Stimulated activated CD8-positive, alpha-beta memory T cell treated with anti-CD3 and anti-CD28 coated beads, Interleukin-4, amount 100 ng/mL, for 24 hours (primary cell): ENCODE data around the gene BEAN1.

ENCODE experiments used
- DNase-seq: peaks from one replicate; pipeline ENCODE4 v3.0.0-alpha.2; 2020; ENCODE audit warnings: low read depth

The BEAN1 gene

GRCh38 chr16:66395806-66396555 is 31.1 kb upstream of the BEAN1 start:
- no peak for DNase-seq

DNA sequence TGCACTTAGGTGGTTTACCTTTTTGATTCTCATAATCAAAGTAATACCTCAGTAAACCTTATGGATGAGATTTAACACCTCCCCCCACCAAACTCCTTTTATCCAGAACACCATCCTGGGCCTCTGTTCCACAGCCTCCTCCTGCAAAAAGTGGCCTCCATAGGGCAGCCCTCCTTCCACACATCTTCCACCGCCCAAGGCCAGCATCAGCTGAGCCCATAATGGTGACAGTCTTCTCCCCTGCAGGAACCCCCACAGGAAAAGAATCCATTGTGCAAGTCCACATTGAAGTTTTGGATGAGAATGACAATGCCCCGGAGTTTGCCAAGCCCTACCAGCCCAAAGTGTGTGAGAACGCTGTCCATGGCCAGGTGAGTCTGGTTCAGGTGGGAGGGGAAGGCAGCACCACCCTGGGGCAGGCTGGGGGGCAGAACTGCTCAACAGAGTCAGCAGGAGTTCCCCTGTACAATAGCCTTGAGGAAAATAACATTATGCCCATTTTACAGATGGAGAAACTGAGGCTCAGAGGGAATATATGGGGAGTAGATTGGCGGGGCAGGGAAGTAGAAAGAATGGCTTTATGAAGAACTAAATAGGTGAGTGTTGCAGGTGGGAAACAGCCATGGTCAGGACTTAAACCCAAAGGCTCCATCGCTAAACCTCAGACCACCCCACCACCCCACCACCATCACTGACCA is 29.2 kb upstream of the BEAN1 start:
- no peak for DNase-seq

- no peak for DNase-seq
These were observed 28.1 kb upstream of the BEAN1 start for GRCh38 chr16:66399031-66399430.

- DNase-seq, result no peak
These were observed 27.2 kb upstream of the BEAN1 start for GRCh38 chr16:66399930-66400329.

DNA sequence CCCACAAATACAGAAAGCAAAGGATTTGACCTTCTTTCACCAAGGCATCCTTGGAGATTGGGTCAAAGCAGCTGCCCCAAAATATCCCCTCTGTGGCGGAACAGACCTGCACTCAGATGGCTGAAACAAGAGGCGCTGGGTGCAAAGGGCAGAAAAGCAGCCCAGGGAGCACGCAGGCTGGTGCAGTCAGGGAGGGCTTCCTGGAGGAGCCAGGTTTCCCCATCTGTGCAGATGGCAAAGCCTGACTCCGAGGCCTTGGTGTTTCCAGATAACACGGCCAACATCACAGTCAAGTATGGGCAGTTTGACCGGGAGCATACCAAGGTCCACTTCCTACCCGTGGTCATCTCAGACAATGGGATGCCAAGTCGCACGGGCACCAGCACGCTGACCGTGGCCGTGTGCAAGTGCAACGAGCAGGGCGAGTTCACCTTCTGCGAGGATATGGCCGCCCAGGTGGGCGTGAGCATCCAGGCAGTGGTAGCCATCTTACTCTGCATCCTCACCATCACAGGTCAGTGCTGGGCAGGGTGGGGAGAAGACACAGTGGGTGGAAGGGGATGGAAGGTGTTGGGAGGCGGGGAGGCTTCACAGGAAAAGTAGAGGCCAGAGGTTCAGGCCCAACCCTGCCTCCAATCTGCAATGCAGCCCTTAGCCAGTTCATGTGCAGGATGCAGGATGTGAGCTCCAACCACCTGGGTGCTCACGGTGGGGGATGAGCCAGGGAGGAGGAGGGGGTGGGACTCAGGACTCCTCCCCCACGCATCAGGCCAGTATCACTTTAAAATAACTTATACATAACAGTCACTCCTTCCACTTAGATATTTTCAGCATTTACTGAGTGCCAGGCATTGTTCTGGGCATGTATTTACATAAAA is 26.4 kb upstream of the BEAN1 start:
- no peak for DNase-seq

DNA sequence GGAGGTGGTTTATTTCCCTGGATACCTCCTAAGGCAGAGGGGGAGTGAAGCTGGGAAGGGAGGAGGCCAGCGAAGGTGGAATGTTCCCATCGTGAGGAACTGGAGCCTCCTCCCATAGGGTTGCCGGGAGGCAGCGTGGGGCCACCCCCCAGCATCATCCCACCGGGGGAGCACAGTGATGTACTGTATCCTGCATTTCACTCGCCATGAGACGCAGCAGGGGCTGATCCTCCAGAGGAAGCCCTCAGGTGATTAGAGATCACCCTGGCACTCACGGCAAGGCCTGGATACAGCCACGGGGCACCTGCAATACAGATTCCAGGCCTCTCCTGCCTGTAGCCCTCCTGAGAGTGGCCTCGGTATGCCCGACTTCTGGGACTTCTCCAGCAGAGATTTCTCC is 25.5 kb upstream of the BEAN1 start:
- DNase-seq, result no peak

- no peak for DNase-seq
These were observed 24.9 kb upstream of the BEAN1 start for GRCh38 chr16:66402166-66402565.

DNA sequence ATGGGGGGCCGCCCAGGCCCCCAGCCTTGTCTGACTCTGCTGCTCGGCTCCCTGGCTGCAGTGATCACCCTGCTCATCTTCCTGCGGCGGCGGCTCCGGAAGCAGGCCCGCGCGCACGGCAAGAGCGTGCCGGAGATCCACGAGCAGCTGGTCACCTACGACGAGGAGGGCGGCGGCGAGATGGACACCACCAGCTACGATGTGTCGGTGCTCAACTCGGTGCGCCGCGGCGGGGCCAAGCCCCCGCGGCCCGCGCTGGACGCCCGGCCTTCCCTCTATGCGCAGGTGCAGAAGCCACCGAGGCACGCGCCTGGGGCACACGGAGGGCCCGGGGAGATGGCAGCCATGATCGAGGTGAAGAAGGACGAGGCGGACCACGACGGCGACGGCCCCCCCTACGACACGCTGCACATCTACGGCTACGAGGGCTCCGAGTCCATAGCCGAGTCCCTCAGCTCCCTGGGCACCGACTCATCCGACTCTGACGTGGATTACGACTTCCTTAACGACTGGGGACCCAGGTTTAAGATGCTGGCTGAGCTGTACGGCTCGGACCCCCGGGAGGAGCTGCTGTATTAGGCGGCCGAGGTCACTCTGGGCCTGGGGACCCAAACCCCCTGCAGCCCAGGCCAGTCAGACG is 24.4 kb upstream of the BEAN1 start:
- no peak for DNase-seq

GRCh38 chr16:66403531-66404145 is 23.5 kb upstream of the BEAN1 start:
- no peak for DNase-seq

- no peak for DNase-seq
These were observed 21.9 kb upstream of the BEAN1 start for GRCh38 chr16:66405057-66405783.

- DNase-seq, result peak; percentile 84
These were observed 20.4 kb upstream of the BEAN1 start for GRCh38 chr16:66406534-66407221.

DNA sequence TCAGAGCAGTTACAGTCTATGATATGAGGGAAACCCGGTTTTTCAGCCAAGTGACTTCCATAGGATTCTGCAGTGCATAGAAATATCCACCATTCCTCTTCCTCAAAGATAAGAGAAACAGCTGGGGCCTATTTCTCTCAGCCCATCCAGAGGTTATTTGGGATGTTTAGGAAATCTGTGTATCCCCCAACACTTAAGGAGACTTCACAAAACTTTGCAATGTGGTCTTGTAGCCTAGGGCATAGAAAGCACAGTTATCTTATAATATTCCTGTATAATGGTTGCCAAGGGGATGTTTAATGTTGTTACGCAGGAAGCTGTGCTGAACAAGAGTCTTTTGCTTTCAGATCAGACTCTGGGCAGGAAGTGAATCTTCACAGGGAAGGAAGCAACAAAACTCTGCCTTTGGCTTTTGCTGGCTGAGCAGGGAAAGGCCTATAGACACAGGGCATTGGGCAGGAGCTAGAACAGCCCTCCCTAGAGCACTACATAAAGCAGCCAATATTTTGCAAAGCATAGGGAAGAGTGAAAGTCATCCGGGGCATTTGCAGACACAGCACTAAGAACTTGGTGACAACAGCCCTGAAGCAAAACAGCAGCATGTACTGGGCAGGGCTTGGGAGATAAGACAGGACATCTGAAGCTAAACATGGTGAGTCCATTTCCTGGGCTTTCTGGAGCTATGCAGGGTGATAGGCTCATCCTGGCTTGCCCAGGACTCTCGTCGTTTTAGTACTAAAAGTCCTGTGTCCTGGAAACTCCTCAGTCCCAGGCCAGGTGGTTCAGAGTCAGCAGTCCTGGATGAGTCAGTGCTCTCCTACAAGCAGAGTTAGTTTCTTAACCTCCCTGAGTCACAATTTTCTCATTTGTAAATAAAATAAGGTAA is 18.7 kb upstream of the BEAN1 start:
- no peak for DNase-seq

GRCh38 chr16:66409156-66409555 is 17.9 kb upstream of the BEAN1 start:
- DNase-seq, result no peak

DNA sequence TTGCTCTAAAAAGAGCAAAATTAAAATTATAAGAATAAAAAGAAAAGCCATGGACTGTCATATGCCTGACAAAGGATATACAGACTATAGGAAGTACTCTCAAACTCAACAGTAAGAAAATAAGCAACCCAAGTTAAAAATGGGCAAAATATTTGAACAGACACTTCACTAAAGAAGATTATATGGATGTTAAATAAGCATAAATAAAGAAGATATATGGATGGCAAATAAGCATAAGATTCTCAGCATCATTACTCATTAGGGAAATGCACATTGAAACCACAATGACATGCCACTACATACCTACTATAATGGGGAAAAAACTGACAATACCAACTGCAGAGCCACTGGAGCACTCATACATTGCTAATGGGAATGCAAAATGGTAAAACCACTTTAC is 14.9 kb upstream of the BEAN1 start:
- no peak for DNase-seq

- no peak for DNase-seq
These were observed 12.2 kb upstream of the BEAN1 start for GRCh38 chr16:66414891-66415290.

- DNase-seq, result no peak
These were observed 11.0 kb upstream of the BEAN1 start for GRCh38 chr16:66416136-66416535.

- DNase-seq, result no peak
These were observed 10.0 kb upstream of the BEAN1 start for GRCh38 chr16:66416939-66417700.

DNA sequence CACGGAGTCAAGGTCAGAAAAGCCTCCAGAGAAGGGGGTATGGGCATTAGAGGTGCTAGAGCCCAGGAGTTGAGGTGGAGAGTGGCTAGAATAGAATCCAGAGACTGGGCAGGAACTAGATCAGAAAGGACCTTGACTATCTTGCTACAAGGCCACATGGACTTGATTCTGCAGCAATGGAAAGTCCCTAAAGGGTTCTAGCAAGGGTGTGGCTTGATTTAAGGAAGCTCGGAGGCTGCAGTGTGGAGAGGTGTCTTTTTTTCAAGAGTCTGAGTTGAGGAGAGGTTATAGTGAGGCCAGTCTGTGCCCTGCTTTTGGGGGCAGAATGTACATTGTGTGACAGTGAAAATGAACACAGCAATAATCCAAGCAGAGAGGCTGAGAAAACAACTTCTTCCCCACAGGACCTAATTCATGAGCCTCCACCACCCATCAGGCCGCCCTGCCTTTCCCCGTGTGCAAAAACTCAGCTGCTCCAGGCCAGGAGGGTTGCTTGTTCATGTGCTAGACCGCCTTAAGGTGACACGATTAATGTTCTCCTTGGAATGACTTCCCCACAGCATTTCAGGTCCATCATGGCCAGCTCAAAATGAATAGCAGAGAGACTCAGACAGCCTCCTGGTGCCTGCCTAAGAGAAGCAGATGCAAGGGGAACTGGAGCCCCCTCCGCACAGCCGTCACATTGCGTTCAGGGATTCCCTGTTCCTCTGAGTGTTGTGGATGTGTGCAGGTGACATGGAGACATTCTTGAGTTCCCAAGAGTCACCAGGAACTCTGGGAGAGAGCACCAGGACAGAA is 8.7 kb upstream of the BEAN1 start:
- DNase-seq, result no peak
